ENCODE results near the gene NAXE.

GRCh38 chr1:156543066-156543465, 48.5 kb upstream of the NAXE start:
- TF ChIP-seq, protein P1, sequence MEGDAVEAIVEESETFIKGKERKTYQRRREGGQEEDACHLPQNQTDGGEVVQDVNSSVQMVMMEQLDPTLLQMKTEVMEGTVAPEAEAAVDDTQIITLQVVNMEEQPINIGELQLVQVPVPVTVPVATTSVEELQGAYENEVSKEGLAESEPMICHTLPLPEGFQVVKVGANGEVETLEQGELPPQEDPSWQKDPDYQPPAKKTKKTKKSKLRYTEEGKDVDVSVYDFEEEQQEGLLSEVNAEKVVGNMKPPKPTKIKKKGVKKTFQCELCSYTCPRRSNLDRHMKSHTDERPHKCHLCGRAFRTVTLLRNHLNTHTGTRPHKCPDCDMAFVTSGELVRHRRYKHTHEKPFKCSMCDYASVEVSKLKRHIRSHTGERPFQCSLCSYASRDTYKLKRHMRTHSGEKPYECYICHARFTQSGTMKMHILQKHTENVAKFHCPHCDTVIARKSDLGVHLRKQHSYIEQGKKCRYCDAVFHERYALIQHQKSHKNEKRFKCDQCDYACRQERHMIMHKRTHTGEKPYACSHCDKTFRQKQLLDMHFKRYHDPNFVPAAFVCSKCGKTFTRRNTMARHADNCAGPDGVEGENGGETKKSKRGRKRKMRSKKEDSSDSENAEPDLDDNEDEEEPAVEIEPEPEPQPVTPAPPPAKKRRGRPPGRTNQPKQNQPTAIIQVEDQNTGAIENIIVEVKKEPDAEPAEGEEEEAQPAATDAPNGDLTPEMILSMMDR (IDR thresholded peaks at IDR 0.05), result no peak
- TF ChIP-seq POLR2AphosphoS5 (IDR thresholded peaks at IDR 0.05), result no peak
